Kidney (tissue), 14 donors: ENCODE data around the gene WDR45. TPM values are rescaled to one million over a fixed set of nuclear protein-coding genes. Genes with fewer than 3 reads are reported as not detected.
A peak's percentile ranks its signal among the peaks of the same experiment; 100 is the strongest.

Source experiments
- DNase-seq, 5 donors: peaks; one replicate each; pipeline ENCODE4 v3.0.0-alpha.2; 2013 to 2020
- FAIRE-seq: peaks from 2 replicates; lab custom pipeline; 2012; peaks lifted over from hg19 to GRCh38; lab: Jason Lieb, UNC
- H3K27ac ChIP-seq, 2 donors: one replicate each; pipeline ENCODE4 v1.7.0; 2013; ENCODE audit warnings: low read depth in 2 of 2, low read length in 2 of 2, inconsistent platforms in 1 of 2
- H3K27me3 ChIP-seq: one replicate; pipeline ENCODE4 v1.7.1; 2013; ENCODE audit warnings: low read length, inconsistent platforms; ENCODE audit not compliant: control insufficient read depth, insufficient read depth
- H3K36me3 ChIP-seq, 3 donors: one replicate each; pipeline versions ENCODE4 v1.7.0 to v1.7.1; 2013; ENCODE audit warnings: low read length in 3 of 3, control low read depth in 1 of 3, inconsistent platforms in 1 of 3; ENCODE audit not compliant: insufficient read depth in 3 of 3, control insufficient read depth in 2 of 3
- H3K4me1 ChIP-seq, 3 donors: one replicate each; pipeline versions ENCODE4 v1.7.0 to v1.7.1; 2013; ENCODE audit warnings: low read length in 3 of 3, inconsistent platforms in 1 of 3, low read depth in 1 of 3; ENCODE audit not compliant: control insufficient read depth in 2 of 3, insufficient read depth in 2 of 3
- H3K4me3 ChIP-seq, 3 donors: one replicate each; pipeline versions ENCODE4 v1.7.0 to v1.8.1; 2013; ENCODE audit warnings: low read length in 3 of 3, control low read depth in 1 of 3, inconsistent platforms in 1 of 3
- H3K9ac ChIP-seq, 3 donors: one replicate each; pipeline versions ENCODE4 v1.7.0 to v1.7.1; 2013; ENCODE audit warnings: low read length in 3 of 3, control low read depth in 1 of 3, inconsistent platforms in 1 of 3
- H3K9me3 ChIP-seq, 3 donors: one replicate each; pipeline versions ENCODE4 v1.7.0 to v1.7.1; 2013; ENCODE audit warnings: low read length in 3 of 3, control low read depth in 1 of 3, inconsistent platforms in 1 of 3; ENCODE audit not compliant: control insufficient read depth in 2 of 3, insufficient read depth in 1 of 3
- CTCF ChIP-seq: IDR thresholded peaks from 3 replicates; pipeline ENCODE4 v1.5.1; 2012; ENCODE audit warnings: mild to moderate bottlenecking, moderate library complexity, borderline replicate concordance; ENCODE audit not compliant: insufficient read depth; ENCODE audit errors: extremely low read depth
- intact Hi-C: fragments of 100-400 bp; cut with DNase I; formaldehyde crosslinking; loops from one replicate; pipeline ENCODE4 v1.11.1; 2022
- polyA plus RNA-seq: library from polyadenylated mRNA; stranded (reverse); fragments of 350-450 nt; fragmentation: Illumina TruSeq; extraction: RNeasy Lipid Tissue Mini Kit (QIAGEN cat#74804); gene quantifications from one replicate; pipeline ENCODE4 v1.2.3, GENCODE V29; 2014; ENCODE audit warnings: low read depth, low replicate concordance; ENCODE audit not compliant: insufficient read depth
- total RNA-seq: library from RNA; stranded (reverse); fragmentation: NEBNext Ultra II Directional; extraction: Animal tissue kit (Norgen Biotek cat#: 25700); gene quantifications from one replicate; pipeline ENCODE4 v1.2.1, GENCODE V29; 2021
- donor health status: control.
- donor health status: control.
- donor health status: control.
- donor health status: control.
- donor health status: control.
- donor health status: DM: yes; HTN: yes; CAD: no.
- donor health status: Normal renal cell carcinoma (clear cell type).

Gene WDR45
- total and polyA plus RNA-seq, 2 donors from 2014 or later = 67.4 to 72.4 TPM

GRCh38 chrX:49041744-49042580 is 37.7 kb downstream of the WDR45 start:
- Histone ChIP-seq H3K27ac (peak overlapping the region; percentile 94 to 97), H3K9me3 (no peaks in the 10 kb centered on the region), H3K4me1 (peaks cover 0 to 8% (median 0%) of the 10 kb centered on the region in 3 donors), H3K36me3 (peaks cover 2 to 7% (median 5%) of the 10 kb centered on the region in 3 donors), H3K9ac (peak overlapping the region; percentile 52 to 90 (median 89)), H3K4me3 (peak overlapping the region; percentile 64 to 86 (median 81)), H3K27me3 (no peaks in the 10 kb centered on the region)
- DNase-seq (peak in 1 of 5 donors; percentile 39), FAIRE-seq (no peak)
- no peak for TF ChIP-seq CTCF
- intact Hi-C loops = no loop called here

GRCh38 chrX:49040376-49040955 is 39.2 kb downstream of the WDR45 start:
- DNase-seq (no peak), FAIRE-seq (no peak)
- Histone ChIP-seq H3K27ac (peak overlapping the region; percentile 74 to 84), H3K4me1 (peaks cover 0 to 8% (median 0%) of the 10 kb centered on the region in 3 donors), H3K27me3 (no peaks in the 10 kb centered on the region), H3K9me3 (no peaks in the 10 kb centered on the region), H3K36me3 (peaks cover 2 to 7% (median 5%) of the 10 kb centered on the region in 3 donors), H3K4me3 (peak overlapping the region in 2 of 3 donors; percentile 25 to 38), H3K9ac (peak overlapping the region in 2 of 3 donors; percentile 16 to 19)
- intact Hi-C loops = no loop called here
- no peak for TF ChIP-seq CTCF

GRCh38 chrX:49039598-49040375 is 39.9 kb downstream of the WDR45 start:
- H3K4me3 ChIP-seq = peak overlapping the region in 2 of 3 donors; percentile 25 to 38
- H3K4me1 ChIP-seq = peaks cover 0 to 8% (median 0%) of the 10 kb centered on the region in 3 donors
- no peaks in the 10 kb centered on the region for H3K27me3 ChIP-seq
- FAIRE-seq (peak; percentile 35), DNase-seq (peak; percentile 68 to 92 (median 77))
- H3K27ac ChIP-seq = peak overlapping the region; percentile 74 to 86
- TF ChIP-seq CTCF = no peak
- H3K9ac ChIP-seq = peak overlapping the region in 1 of 3 donors; percentile 34
- H3K9me3 ChIP-seq = no peaks in the 10 kb centered on the region
- peaks cover 2 to 7% (median 5%) of the 10 kb centered on the region in 3 donors for H3K36me3 ChIP-seq
- intact Hi-C loops = no loop called here
